ENCODE measurements around the gene PXN. TPM values are rescaled to one million over a fixed set of nuclear protein-coding genes. Genes with fewer than 3 reads are reported as not detected.

Gene PXN
- total and polyA plus RNA-seq, 11 donors: 34.3 to 103 (median 69.9) TPM

DNA sequence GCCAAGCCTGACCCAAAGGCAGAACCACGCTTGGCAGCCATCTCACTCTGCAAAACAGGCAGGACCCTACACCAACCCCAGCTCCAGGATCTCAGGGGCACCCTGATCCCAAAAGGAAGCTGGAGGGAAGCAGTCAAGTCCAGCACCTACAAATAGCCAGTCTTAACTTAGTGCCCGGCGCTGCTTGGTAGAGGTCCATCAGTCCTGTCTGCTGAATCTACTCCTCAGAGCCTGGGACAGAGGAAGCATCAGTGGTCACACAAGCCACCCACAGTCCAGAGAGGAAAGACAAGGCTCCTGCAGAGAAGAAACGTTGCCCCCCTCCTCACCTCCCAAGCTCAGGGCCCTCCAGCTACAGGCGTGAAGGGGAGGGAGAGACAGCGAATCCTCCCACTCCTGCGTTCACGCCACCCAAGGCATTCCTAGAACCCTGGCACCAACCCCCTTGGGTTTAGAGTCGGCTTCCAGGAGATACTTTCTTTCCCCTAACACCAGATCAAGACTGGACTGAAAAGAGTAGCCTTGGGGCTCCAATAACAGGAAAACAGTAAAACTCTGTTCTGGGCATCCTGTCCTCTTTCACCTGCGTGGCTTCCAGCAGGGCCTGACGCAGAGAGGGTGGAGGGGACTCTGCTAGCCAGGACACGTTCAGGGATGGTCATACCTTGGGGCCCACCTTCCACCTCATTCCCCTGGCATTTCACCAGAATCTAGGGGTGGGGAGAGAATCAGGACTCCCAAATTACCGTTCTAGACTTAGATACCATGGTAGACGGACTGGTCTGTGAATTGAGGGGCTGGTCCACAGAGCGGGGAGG, 1.2 kb downstream of the PXN start:
- H3K36me3 ChIP-seq: peaks cover 0 to 16% (median 0%) of the 10 kb centered on the region in 9 donors
- peak overlapping the region; percentile 91 to 100 (median 98) for H3K4me3 ChIP-seq
- 21 to 32% (median 28%) methylated on average over 15 of the region's 15 CpGs for WGBS, 4 donors
- no peaks in the 10 kb centered on the region for H3K9me3 ChIP-seq
- H3K27ac ChIP-seq: peak overlapping the region; percentile 88 to 99 (median 97)
- no peaks in the 10 kb centered on the region for H3K27me3 ChIP-seq
- peaks cover 7 to 60% (median 52%) of the 10 kb centered on the region in 12 donors for H3K4me1 ChIP-seq
- ATAC-seq (peak in 3 of 4 donors; percentile 11 to 26 (median 13)), DNase-seq (peak in 1 of 5 donors; percentile 27)
- TF ChIP-seq POLR2A (IDR thresholded peaks at IDR 0.05): no peak
- no peak for TF ChIP-seq CTCF (IDR thresholded peaks at IDR 0.05)
- intact Hi-C loops (cut with DNase I): loop anchor here in 1 of 10 donors (2.0 kb wide), 1 partner anchor 63 kb away; the partner anchor contains the start of gene RPLP0

DNA sequence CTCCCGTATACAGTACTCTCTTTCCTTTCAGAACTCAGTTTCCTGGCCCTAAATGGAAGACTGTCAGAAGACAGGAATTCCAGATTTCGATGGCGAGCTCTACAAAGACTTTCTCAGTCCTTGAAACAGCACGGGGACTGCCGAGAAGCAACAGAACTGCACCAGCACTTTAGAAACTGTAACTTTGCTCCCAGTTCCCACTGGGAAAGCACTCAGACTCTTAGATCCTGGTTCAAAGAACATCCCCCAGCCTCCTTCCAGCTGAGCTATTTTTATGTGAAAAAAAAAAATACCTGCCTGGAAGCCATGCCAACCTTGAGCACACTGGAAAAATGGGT, 1.8 kb downstream of the PXN start:
- TF ChIP-seq CTCF (IDR thresholded peaks at IDR 0.05) (no peak), POLR2A (IDR thresholded peaks at IDR 0.05) (no peak)
- ATAC-seq: no peak
- H3K27me3 ChIP-seq: no peaks in the 10 kb centered on the region
- peak overlapping the region; percentile 91 to 100 (median 98) for H3K4me3 ChIP-seq
- intact Hi-C loops (cut with DNase I): loop anchor here in 1 of 10 donors (2.0 kb wide), 1 partner anchor 63 kb away; the partner anchor contains the start of gene RPLP0
- peaks cover 7 to 65% (median 57%) of the 10 kb centered on the region in 12 donors for H3K4me1 ChIP-seq
- H3K27ac ChIP-seq: peak overlapping the region; percentile 88 to 99 (median 97)
- no peak for DNase-seq
- H3K36me3 ChIP-seq: peaks cover 0 to 16% (median 0%) of the 10 kb centered on the region in 9 donors
- WGBS, 4 donors: 12 to 41% (median 16%) methylated on average over 5 of the region's 5 CpGs
- no peaks in the 10 kb centered on the region for H3K9me3 ChIP-seq

DNA sequence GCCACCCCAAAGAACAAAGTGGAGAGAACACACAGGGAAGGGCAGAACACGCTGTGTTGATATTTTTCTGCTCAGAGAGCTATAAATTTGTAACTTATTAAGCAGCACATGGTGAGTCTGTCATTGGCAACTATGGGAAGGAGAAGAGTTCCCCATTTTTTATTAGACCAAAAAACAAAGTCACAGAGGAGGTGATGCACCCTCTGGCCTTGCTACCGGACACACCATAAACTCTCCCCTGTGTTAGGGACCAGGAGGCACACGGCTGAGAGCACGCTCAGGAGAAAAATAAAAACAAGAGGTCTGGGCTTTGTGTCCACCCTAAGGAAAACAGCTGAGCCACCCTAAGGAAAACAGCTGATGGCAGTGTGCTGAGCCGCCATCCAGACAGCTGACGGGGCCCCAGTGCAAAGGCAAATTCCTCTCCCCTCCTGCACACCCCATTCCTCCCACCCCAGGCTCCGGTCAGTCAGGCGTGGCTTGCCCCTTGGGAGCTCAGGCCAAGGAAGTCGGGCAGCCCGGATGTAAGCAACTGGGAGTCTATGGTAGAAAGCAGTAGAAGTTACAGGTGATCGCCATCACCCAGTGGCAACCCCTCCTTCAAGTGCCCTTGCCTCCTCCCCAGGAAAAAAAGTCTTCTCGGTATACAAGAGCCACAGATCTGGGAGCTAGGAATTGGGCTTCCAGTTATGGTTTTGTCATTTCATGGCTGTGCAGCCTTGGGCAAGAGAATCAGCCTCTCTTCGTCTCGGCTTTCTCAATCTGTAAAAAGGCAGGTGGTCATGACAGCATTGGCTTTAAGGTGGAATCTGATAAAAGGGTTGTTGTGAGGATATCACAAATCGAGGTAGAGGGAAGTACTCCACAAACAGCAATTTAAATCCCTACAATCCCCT, 2.4 kb downstream of the PXN start:
- no peaks in the 10 kb centered on the region for H3K27me3 ChIP-seq
- peak overlapping the region; percentile 91 to 100 (median 98) for H3K4me3 ChIP-seq
- intact Hi-C loops (cut with DNase I): no loop called here
- DNase-seq (peak in 4 of 5 donors; percentile 59 to 69 (median 64)), ATAC-seq (peak; percentile 19 to 50 (median 36))
- WGBS, 4 donors: 21 to 50% (median 33%) methylated on average over 9 to 15 of the region's 15 CpGs
- peaks cover 0 to 16% (median 0%) of the 10 kb centered on the region in 9 donors for H3K36me3 ChIP-seq
- H3K9me3 ChIP-seq: no peaks in the 10 kb centered on the region
- peaks cover 7 to 71% (median 64%) of the 10 kb centered on the region in 12 donors for H3K4me1 ChIP-seq
- TF ChIP-seq CTCF (IDR thresholded peaks at IDR 0.05) (no peak), POLR2A (IDR thresholded peaks at IDR 0.05) (no peak)
- peak overlapping the region; percentile 88 to 99 (median 97) for H3K27ac ChIP-seq
